Measurements from ENCODE around the gene P2RX6. TPM values are rescaled to one million over a fixed set of nuclear protein-coding genes. Genes with fewer than 3 reads are reported as not detected.

Gene P2RX6
- total and polyA plus RNA-seq, 4 donors = 0.05 to 0.59 (median 0.33) TPM

- Histone ChIP-seq H3K27ac (ENCODE audit: low read depth in 1 of 2, low read length in 2 of 2) (no peak overlapping the region), H3K27me3 (ENCODE audit: control insufficient read depth in 4 of 4, insufficient read depth in 4 of 4, low read length in 3 of 4) (no peaks in the 10 kb centered on the region), H3K9ac (ENCODE audit: low read depth in 1 of 2, low read length in 2 of 2) (no peak overlapping the region), H3K4me3 (ENCODE audit: low read depth in 1 of 3, low read length in 3 of 3) (no peak overlapping the region), H3K36me3 (ENCODE audit: control insufficient read depth in 4 of 4, insufficient read depth in 3 of 4, low read depth in 1 of 4, low read length in 3 of 4) (peaks cover 4 to 19% (median 5%) of the 10 kb centered on the region in 4 donors), H3K9me3 (ENCODE audit: control insufficient read depth in 4 of 4, low read length in 3 of 4) (no peaks in the 10 kb centered on the region), H3K4me1 (ENCODE audit: control insufficient read depth in 4 of 4, insufficient read depth in 4 of 4, low read length in 3 of 4) (peaks cover 0 to 22% (median 18%) of the 10 kb centered on the region in 4 donors)
- TF ChIP-seq EGR1 (IDR thresholded peaks at IDR 0.05; ENCODE audit: low read depth in 2 of 2) = no peak
- no peak for TF ChIP-seq REST (IDR thresholded peaks at IDR 0.05)
- TF ChIP-seq ATF3 (IDR thresholded peaks at IDR 0.05) = no peak
- TF ChIP-seq FOXA2 (IDR thresholded peaks at IDR 0.05) = no peak
- TF ChIP-seq RAD21 (IDR thresholded peaks at IDR 0.05) = no peak
- WGBS = 95% methylated on average over 7 of the region's 7 CpGs
- no peak for DNase-seq (ENCODE audit: low spot score)
Observed at GRCh38 chr22:20985720-20986119, 29.2 kb upstream of the P2RX6 start.

GRCh38 chr22:20986365-20986764, 28.6 kb upstream of the P2RX6 start:
- WGBS = 97% methylated on average over 1 of the region's 1 CpG
- Histone ChIP-seq H3K9me3 (ENCODE audit: control insufficient read depth in 4 of 4, low read length in 3 of 4) (no peaks in the 10 kb centered on the region), H3K4me3 (ENCODE audit: low read depth in 1 of 3, low read length in 3 of 3) (no peak overlapping the region), H3K9ac (ENCODE audit: low read depth in 1 of 2, low read length in 2 of 2) (no peak overlapping the region), H3K4me1 (ENCODE audit: control insufficient read depth in 4 of 4, insufficient read depth in 4 of 4, low read length in 3 of 4) (peaks cover 0 to 15% (median 13%) of the 10 kb centered on the region in 4 donors), H3K36me3 (ENCODE audit: control insufficient read depth in 4 of 4, insufficient read depth in 3 of 4, low read depth in 1 of 4, low read length in 3 of 4) (peaks cover 4 to 20% (median 5%) of the 10 kb centered on the region in 4 donors), H3K27me3 (ENCODE audit: control insufficient read depth in 4 of 4, insufficient read depth in 4 of 4, low read length in 3 of 4) (no peaks in the 10 kb centered on the region), H3K27ac (ENCODE audit: low read depth in 1 of 2, low read length in 2 of 2) (no peak overlapping the region)
- no peak for DNase-seq (ENCODE audit: low spot score)
- TF ChIP-seq TAF1 (conservative IDR thresholded peaks at IDR 0.05) (no peak), EGR1 (IDR thresholded peaks at IDR 0.05; ENCODE audit: low read depth in 2 of 2) (no peak), GABPA (IDR thresholded peaks at IDR 0.05 in 1 of 2, conservative IDR thresholded peaks at IDR 0.05 in 1 of 2) (no peak), ZBTB33 (IDR thresholded peaks at IDR 0.05) (no peak), RAD21 (IDR thresholded peaks at IDR 0.05) (no peak), HNF4G (IDR thresholded peaks at IDR 0.05) (no peak), SP1 (IDR thresholded peaks at IDR 0.05) (no peak), HNF4A (conservative IDR thresholded peaks at IDR 0.05) (no peak), YY1 (IDR thresholded peaks at IDR 0.05) (no peak), REST (IDR thresholded peaks at IDR 0.05) (no peak), MAX (IDR thresholded peaks at IDR 0.05) (no peak), NR2F2 (IDR thresholded peaks at IDR 0.05) (no peak), FOXA1 (IDR thresholded peaks at IDR 0.05) (no peak), ATF3 (IDR thresholded peaks at IDR 0.05) (no peak), FOXA2 (IDR thresholded peaks at IDR 0.05) (no peak), CTCF (IDR thresholded peaks at IDR 0.05; ENCODE audit: low read depth, low read length, missing input control) (no peak)
